Retinal pigment epithelial cell (primary cell): Measurements from ENCODE around the gene ZNF780A.

Source experiments
- DNase-seq: peaks from one replicate; pipeline ENCODE4 v3.0.0-alpha.2; 2010; ENCODE audit warnings: low read depth
- H3K4me3 ChIP-seq: 2 replicates; pipeline ENCODE4 v1.5.1; 2011; ENCODE audit warnings: mild to moderate bottlenecking, low read length, control low read depth, moderate library complexity
- TF ChIP-seq, protein P1 (sequence below): conservative IDR thresholded peaks from 2 replicates; pipeline ENCODE4 v1.5.1; 2011; ENCODE audit warnings: low read depth, low read length, control low read depth, inconsistent platforms

Gene ZNF780A

GRCh38 chr19:40090241-40091204, at the start of gene ZNF780A:
Gene ZNF780A (minus strand): TSS chr19:40090943. CDS start chr19:40084753, 6,190 bp downstream.
- peak within 1 kb of the TSS; percentile 80 for H3K4me3 ChIP-seq
- peak; percentile 16 for DNase-seq
- TF ChIP-seq, protein P1, sequence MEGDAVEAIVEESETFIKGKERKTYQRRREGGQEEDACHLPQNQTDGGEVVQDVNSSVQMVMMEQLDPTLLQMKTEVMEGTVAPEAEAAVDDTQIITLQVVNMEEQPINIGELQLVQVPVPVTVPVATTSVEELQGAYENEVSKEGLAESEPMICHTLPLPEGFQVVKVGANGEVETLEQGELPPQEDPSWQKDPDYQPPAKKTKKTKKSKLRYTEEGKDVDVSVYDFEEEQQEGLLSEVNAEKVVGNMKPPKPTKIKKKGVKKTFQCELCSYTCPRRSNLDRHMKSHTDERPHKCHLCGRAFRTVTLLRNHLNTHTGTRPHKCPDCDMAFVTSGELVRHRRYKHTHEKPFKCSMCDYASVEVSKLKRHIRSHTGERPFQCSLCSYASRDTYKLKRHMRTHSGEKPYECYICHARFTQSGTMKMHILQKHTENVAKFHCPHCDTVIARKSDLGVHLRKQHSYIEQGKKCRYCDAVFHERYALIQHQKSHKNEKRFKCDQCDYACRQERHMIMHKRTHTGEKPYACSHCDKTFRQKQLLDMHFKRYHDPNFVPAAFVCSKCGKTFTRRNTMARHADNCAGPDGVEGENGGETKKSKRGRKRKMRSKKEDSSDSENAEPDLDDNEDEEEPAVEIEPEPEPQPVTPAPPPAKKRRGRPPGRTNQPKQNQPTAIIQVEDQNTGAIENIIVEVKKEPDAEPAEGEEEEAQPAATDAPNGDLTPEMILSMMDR, result no peak

DNA sequence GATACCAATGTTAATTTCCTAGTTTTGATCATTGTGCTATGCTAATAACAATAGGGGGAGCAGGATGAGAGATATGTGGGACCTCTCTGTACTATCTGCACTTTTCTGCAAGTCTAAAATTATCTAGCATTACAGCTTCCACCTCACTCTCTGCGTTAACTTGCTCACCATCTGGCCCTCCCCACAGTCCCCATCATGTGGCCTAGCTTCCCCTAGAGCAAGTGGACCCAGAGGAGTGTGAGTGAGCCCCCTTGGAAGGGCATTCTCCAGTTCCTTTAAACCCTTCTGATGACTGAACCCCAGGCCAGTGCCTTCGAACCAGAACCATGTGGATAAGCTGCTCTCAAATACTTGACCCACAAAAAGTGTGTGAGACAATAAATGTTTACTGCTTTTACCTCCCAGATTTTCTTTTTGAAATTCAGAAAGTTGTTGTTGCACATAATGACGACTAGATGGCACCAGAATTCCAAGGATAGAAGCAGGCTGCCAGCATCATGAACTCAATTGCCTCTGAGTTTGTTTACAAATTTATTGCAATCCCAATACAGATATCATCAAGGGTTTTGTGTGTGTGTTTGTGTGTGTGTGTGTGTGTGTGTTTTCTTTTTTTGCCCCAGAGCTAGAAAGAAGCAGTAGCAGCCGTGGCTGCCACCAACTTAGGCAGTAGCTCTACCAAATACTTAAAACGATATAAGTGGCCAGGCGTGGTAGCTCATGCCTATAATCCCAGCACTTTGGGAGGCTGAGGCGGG, 49.0 kb upstream of the ZNF780A start:
- DNase-seq, result peak; percentile 4
- TF ChIP-seq, protein P1, result peak; percentile 72
- H3K4me3 ChIP-seq, result no peak overlapping the region

DNA sequence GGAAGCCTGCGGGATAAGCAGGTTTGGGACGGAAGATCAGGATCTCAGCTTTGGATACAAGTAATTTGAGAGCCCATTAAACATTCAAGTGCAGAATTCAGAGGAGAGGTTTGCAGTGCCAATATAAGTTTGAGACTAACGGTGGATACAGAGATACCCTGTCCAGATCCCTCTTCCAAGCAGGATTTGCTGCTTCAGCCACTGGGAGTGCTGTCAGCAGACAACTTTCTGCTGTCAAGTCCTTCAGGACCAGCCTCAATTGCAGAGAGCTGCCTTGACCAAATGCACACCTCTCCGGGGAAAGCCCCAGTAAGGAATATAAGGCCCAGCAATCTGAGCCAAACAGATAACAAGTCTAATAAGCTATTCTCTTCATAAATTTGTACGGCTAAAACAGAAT, 46.1 kb upstream of the ZNF780A start:
- TF ChIP-seq, protein P1, result no peak
- no peak overlapping the region for H3K4me3 ChIP-seq
- DNase-seq, result no peak

DNA sequence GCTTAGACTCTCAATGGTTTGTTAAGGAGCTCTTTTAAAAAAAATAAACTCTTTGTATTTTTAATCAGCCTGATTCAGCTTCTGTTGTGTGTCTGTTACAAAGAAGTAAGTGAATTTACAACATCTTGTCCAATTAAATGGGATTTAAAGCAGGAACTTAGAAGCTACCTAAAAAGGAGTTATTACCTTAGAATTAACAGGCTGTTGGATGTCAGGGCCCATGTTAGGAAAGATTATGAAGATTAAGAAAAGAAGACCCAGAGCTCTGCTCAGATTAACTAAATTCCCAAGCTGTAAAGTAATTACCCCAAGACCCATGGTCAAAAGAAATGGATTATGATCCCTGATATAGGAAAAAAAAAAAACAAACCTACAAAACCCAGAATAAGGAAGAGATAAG, 44.1 kb upstream of the ZNF780A start:
- H3K4me3 ChIP-seq, result no peak overlapping the region
- peak; percentile 6 for DNase-seq
- TF ChIP-seq, protein P1, result no peak

GRCh38 chr19:40133491-40133890, 42.7 kb upstream of the ZNF780A start:
- no peak for DNase-seq
- TF ChIP-seq, protein P1, result no peak
- H3K4me3 ChIP-seq, result no peak overlapping the region

DNA sequence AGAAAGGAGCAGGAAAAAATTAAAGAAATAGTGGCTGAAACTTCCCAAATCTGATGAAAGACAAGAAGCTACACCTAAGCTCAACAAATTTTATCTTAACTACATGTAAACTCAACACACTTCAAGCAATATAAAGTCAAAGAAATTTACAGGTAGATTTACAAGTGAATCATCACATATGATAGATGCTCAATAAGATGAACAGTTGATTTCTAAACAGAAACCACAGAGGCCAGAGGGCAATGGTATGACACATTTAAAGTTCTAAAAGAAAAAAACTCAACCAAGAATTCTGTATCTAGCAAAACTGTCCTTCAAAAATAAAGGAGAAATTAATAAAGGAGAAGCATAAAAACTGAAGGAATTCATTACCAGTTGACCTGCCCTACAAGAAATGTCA, 39.3 kb upstream of the ZNF780A start:
- H3K4me3 ChIP-seq, result no peak overlapping the region
- no peak for DNase-seq
- TF ChIP-seq, protein P1, result no peak
